NCI-H2196 (cell line): Measurements from ENCODE around the gene NAA35.
"Not testable (repeated sequence)": the region's sequence is repeated elsewhere in the genome, so short reads cannot be mapped to it uniquely, and the experiment has no call there.

Experiments used
- DNase-seq: peaks from one replicate; lab custom pipeline; 2025; ENCODE audit not compliant: unreplicated experiment; lab: John Stamatoyannopoulos, UW

NAA35 gene

DNA sequence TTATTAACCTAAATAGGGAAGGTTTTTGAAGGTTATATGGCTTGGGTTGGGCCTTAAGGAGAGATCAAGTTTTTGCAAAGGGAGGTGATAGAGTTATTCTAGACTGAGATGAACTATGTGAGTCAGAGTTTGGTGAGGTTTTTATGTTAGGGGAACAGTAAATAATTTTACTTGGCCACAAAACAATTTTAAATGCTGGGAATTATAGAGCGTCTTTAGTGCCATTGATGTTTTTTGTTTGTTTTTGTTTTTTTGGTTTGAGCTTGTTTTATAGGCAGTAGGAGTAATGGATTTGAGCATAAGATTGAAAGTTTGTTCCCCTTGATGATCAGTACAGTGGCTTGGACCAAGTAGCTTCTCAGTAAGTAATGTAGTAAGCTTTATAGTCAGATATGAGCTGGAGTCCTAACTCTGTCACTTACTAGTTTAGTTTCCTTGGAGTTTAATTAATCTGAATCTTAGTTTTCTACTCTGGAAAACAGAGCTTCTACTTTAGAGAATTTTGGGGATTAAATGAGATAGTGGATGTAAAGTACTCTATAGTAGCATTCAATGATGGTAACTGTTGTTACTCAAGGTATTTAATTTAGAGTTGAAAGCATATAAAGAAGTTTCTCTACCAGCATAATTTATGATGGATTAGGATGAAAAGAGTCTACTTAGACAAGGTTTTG is 2.9 kb downstream of the NAA35 start:
- DNase-seq, result no peak

DNA sequence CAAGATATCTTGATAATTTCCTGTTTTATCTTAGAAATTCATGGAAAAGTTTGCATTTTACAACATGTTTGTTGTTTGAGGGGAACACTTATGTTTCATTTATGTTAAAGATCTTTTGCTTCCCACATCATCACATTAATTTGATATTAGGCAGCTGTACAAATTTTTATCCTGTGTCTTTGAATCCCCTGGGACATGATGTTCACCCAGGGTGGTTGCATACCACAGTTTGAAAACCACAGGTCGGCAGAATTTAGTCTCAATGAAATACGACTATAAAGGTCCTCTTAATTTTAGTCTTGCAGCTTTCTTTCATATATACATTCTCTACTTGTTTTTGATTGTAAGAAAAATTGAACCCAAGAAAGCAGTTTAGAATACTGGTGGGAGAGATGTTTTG is 3.7 kb downstream of the NAA35 start:
- no peak for DNase-seq

DNA sequence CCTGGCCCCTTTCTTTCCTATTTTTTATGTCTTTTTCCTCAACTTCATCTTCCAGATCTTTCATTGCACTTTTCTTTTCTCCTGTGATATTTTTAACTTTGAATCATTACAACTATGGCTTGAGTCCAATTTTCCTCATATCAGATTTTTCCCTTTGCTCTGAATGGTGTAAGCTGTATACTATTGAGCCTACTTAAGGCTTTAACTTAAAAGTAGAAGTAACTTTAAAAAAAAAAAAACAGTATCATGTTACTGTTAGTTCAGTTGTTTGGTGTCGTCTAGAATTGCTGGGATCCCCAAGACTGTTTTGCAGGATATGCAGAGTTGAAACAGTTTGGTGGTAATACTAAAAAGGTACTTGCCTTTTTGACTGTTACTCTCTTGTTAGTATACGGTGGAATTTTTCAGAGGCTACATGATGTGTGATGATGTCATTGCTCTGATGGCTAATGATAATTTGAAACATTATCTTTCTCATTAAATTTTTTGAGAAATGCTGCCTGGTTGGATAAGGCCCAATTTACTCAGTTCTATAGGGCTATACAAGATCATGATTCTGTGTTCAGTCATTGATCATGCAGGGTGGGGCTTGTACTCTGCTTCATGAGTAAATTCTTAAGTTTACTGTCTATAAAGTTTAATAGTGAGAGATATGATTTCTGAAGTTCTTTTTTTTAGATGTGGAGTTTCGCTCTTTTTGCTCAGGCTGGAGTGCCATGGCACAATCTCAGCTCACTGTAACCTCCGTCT is 8.8 kb downstream of the NAA35 start:
- DNase-seq, result no peak

DNA sequence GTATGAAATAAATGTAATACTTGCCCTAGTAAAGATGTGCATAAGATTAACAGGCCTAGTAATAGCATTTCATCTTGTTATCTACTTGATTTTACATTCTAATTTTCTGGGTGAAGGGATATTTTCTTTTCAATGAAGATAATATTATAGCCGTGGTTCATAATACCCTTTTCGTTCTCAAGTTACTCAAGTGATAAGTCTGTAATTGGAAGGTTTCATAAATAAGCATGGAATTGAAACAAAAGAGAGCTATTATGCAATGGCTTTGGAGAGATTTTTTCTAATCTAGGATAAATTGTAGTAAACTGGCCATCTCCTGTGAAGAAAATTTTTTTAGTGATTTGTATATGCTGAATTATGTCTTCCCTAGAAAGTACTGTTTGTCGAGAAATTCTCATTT is 19.0 kb downstream of the NAA35 start:
- DNase-seq, result no peak

DNA sequence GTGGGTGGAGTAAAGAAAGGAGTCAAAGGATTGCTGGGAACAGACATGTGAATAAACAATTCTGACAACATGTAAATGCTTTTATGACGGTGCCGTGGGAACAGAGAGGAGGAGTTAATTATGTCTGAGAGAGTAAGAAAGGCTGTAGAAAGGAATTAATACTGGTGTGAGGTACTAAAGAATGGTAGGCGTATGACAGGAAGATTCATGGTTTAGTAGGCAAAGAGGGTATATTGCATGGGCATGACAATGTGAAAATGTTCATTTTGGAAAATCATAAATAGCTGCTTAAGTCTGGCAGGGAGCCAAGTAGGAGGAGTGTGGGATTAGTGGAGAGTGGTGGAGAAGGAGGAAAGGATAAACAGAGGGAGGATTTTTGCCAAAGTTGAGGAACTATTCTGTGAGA is 19.7 kb downstream of the NAA35 start:
- DNase-seq, result peak; percentile 7

DNA sequence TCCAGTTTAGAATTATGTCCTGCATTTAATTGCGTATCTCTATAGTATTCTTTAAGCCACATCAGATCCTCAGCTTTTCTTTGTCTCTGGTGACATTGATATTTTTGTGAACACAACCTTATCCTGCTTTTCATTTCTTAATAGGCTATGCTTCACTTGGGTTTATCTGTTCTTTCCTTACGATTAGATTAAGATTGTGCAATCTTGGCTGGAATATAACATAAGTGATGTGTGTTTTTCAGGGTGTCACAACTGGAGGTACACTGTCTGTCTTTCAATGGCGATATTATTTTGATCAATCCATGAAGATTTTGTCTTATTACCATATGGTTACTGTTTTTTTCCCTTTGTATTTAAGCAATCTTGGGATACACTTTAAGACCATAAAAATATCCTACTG is 23.6 kb downstream of the NAA35 start:
- DNase-seq, result no peak

DNA sequence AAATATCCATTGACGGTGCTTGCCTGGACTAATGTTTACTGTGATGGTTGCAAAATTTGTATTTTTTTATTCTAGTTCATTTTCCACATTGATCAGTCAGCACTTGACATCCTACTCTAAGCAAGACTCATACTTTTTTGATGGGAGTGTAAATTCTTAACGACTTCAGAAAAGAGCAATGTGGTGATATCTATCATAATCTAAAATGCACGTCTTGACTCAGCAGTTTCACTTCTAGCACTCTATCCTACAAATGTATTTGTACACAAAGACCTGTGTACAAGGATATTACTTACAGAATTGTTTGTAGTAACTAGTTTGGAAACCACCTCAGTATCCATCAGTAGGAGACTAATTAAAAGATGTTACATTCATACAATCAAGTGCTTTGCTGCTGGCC is 24.0 kb downstream of the NAA35 start:
- DNase-seq, result no peak

DNA sequence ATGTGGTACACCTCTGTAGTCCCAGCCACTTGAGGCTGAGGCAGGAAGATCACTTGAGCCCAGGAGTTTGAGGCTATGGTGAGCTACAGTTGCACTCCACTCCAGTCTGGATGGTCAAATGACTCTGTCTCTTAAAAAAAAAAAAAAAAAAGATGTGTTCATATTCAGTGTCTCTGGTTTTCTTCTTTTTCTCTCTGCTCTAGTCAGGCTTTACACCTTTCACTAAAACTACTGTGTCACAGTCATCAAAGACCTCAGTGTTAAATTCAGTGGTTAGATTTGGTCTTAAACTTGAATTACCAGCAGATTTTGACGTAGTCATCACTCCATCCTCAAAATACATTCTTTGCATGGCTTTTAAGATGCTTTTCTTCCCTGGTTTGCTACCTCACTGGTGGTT is 28.8 kb downstream of the NAA35 start:
- DNase-seq, result no peak

DNA sequence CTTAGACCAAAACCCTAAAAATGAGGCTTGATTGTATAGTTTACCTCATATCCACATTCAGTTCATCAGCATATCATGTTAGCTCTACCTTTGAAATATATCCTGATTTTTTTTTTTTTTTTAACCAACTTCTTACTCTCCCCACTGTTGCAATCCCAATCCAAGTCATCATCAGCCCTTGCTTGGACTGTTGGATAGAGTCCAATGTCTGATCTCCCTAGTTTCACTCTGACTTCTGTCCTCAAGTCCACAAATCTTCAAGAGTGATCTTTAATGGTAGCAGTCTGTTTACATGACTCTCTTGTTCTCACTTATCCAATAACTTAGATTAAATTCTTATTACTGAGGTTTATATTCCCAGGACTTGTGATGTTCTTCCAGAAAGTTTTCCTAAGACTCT is 30.8 kb downstream of the NAA35 start:
- DNase-seq, result no peak

DNA sequence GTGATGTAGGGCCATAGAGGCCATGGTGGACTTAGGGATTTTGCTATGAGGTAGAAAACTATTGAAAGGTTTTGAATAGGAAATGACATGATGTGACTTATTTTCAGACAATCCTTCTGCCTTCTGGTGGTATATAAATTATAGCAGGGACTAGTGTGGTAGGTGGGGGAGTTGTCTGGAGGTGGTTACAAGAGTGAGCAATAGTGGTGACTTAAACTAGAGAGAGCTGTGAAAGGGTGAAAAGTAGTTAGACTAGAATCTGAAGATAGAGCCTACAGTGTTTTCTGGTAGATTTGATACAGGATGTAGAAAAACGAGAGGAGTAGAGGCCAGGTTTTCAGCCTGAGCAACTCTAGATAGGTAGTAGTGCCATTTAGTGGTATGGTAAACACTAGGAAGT is 32.3 kb downstream of the NAA35 start:
- no peak for DNase-seq

DNA sequence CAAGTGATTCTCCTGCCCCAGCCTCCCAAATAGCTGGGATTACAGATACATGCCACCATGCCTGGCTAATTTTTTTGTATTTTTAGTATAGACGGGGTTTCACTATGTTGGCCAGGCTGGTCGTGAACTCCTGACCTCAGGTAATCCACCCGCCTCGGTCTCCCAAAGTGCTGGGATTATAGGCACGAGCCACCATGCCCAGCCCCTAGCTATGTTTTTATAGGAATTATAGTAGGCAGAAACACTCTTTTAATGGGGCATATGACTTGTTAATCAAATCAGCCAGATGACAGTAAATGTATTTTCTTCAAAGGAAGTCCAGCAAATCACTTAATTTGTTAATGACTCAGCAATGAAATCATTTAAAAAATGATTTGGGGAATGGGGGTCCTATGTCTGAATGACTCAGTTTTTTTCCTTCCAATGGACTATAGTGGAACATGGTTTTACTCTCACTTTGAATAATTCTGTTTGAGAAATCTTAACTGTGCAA is 33.2 kb downstream of the NAA35 start:
- not testable (repeated sequence) for DNase-seq

DNA sequence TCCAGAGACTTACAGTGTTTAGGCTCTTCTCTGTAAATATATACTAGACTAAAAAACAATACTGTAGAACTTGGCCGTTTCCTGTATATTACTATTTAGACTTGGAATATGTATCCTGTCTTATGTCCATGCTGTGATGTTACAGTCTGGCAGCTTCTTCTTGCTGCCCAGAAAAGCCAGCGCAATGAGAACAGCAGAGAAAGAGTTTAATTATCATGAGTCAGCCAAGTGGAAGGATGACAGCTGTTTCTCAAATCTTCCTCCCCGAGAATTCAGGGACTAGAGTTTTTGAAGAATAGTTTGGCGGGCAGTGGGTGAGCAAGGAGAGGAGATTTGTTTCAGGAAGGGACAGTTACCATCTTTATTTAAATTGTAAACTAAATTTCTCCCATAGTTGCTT is 37.5 kb downstream of the NAA35 start:
- no peak for DNase-seq

DNA sequence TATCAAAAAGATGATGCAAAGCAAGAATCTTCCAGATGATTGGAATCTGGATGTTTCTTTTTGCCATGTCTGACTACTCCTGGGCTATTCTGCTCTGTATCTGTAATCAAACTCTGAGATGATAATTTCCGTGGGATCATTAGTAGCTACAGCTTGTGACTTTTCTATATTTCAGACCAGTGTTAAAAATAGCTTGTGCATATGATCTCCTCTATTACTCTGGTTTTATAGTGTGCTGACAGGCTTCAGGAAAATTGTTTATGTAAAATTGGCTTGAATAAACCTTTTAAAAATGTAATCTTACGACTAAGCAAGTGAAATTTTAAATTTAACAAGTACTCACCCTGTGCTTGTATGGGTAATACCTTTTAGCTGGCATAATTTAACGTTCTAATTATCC is 40.4 kb downstream of the NAA35 start:
- DNase-seq, result no peak

DNA sequence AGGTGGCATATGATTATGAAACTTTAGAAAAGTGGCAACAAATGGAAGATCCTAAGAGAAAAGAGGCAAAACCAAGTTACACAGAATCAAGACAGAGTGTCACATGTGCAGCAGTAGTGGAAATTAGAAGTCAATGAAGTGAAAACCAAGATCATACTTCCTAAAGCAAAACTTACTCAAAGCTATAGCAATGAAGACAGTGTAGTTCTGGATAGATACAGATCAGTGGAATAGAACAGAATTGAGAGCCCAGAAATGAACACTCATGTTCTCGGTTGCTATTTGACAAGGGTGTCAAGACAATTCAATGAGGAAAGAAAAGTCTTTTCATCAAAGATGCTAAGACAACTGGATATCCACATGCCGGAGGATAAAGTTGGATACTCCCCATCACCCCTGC is 43.5 kb downstream of the NAA35 start:
- no peak for DNase-seq

DNA sequence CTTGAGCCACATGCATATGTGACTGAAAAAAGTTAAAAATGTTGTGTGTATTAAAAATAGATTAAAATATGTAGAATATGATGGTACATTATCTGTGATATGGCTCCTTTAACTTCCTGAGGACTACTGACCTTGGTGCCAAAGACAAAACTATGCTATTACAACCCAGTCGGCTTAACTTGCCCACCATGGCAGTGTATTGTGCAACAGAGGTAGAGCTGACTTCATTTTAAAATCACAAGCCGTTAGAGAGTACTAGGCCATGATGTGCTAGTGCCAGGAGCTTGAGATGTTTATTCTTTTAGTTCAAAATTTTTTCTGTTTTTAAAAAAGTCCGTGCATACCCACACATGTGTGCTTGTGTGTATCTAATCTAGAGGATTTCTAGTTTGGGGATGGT is 46.3 kb downstream of the NAA35 start:
- DNase-seq, result no peak

DNA sequence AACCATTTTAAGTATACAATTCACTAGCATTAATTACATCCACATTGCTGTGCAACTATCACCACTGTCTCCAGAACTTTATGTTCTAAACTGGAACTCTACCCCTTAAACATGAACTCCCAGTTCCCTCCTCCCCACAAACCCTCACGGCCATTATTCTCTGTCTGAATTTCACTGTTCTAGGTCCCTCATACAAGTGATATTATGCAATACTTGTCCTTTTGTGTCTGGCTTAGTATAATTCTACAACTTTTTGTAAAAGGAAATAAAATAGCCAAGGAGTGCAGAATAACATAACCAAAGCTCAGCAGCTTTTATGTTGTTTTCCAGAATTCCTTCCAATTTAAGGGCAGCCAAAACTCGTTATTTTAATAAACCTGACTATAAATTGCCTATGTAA is 53.2 kb downstream of the NAA35 start:
- DNase-seq, result no peak

DNA sequence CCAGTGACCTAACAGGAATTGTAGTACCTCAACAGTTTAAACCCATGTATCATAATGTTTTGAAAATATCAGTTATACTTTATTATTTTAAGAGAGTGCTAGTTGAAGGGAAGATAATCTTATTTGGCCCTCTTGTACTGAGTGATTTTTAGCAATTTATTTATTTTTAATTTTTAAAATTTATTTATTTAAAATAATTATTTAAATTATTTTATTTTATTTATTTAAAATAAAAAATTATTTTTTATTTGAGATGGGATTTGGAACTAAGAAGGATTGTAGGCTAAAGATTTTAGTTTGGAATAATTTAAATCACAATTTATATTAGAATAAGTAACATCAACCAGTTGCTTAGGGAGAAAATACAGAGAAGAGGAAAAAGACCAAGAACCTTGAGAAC is 54.2 kb downstream of the NAA35 start:
- DNase-seq, result no peak

DNA sequence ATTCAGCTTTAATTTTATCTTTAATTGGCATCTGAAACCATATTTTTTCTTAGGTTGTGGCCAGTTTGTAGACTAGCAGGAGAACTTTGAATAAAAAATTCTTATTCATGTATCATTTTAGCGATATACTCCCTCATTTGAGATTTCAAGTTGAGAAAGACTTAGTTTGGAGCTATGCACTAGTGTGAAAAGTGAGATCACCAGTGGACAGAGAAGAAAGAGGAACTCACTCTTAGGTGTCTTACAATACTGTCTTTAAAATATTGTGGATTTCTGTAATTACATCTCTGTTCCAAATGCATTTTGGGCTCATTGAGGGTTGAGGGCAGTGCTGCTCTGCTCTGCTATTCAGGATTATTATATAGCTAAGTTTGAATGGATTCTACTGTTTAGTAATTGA is 54.7 kb downstream of the NAA35 start:
- DNase-seq, result no peak

DNA sequence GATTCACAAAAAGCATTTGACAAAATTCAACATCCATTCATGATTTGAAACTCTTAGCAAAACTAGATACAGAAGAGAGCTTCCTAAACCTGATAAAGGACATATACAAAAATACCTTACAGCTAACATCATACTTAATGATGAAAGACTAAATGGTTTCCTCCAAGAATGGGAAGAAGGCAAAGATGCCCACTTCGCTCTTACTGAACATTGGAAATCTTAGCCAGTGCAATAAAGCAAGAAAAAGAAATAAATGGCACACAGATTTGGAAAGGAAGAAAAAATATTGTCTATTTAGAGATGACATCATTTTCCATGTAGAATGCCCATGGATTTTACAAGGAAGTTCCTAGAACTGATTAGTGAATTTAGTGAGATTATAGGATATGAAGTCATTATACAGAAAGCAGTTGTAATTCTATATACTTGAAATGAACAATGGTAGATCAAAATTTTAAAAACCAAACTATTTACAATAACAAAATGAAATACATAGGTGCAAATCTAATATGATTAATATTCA is 64.4 kb downstream of the NAA35 start:
- no peak for DNase-seq

DNA sequence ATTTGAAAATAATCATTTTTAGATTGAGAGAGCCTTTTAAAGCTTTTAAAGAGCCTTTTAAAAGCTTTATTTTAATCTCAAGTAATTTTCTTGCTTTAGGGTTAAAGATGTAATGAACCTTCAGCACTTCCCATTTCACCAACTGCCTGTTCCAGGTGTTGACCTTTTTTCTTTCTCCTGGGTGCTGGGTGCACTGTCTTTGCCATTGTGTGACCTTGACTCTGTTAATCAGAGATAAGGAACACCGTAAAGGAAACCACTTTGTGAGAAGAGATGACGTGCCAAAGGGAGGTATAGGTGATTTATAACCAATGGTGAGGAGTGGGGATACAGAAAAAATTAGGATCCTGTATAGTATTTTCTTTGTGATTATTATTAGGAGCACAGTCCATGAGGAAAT is 68.2 kb downstream of the NAA35 start:
- no peak for DNase-seq

DNA sequence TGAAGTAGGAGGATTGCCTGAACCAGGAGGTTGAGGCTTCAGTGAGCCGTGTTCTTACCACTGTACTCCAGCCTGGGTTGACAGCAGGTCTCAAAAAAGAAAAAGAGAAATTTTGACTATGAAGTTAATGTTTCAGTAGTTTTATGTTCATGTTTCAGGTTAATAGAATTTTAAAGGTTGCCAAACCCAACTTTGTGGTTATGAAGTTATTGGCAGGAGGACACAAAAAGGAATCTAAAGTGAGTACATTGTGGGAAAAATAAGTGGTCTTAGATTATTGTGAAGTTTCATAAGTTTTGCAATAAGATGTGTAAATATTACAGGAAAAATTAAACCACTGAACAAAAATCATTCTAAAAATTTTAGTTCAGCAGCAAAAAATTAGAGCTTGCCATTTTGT is 79.8 kb downstream of the NAA35 start:
- DNase-seq, result no peak

DNA sequence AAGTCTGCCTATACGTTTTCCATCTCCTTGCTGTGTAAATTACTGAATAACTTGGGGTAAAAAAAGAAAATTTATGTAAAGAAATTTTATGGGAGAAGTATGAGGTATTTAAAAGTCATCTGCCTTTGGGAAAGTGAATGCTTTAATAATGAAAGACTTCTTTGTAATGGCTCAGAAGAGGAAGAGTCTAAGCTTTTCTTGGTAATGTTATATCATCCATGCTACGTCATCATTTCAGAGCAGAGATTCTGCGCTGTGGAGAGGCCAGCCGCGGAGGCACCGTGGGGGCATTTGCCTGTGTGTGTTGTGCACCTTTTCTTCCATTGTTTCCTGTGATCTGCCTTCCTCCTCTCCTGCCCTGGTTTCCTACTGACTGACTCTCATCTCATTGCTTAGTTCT is 80.2 kb downstream of the NAA35 start:
- DNase-seq, result no peak
